ENCODE measurements around the gene GRIA4. TPM values are rescaled to one million over a fixed set of nuclear protein-coding genes. Genes with fewer than 3 reads are reported as not detected.

The GRIA4 gene
- total RNA-seq, 2 donors from 2014 or later = 1.2 TPM; not detected in 1

- H3K4me3 ChIP-seq = no peak overlapping the region
- no peaks in the 10 kb centered on the region for H3K36me3 ChIP-seq
- H3K27me3 ChIP-seq (replicated peaks; ENCODE audit: insufficient read depth) = no peaks in the 10 kb centered on the region
- ATAC-seq (ENCODE audit: insufficient number of reproducible peaks, low FRiP score, low read depth) = no peak
- H3K9me3 ChIP-seq = no peaks in the 10 kb centered on the region
- no peak for TF ChIP-seq CTCF (IDR thresholded peaks at IDR 0.05)
- no peak overlapping the region for H3K27ac ChIP-seq
- DNase-seq (ENCODE audit: low spot score) = no peak
- no peaks in the 10 kb centered on the region for H3K4me1 ChIP-seq (ENCODE audit: control insufficient read depth in 1 of 2, low read depth in 2 of 2)
Measured at GRCh38 chr11:105789579-105790420, 179.9 kb downstream of the GRIA4 start.

- H3K9me3 ChIP-seq = no peaks in the 10 kb centered on the region
- H3K27me3 ChIP-seq (replicated peaks; ENCODE audit: insufficient read depth) = no peaks in the 10 kb centered on the region
- H3K4me1 ChIP-seq (ENCODE audit: control insufficient read depth in 1 of 2, low read depth in 2 of 2) = no peaks in the 10 kb centered on the region
- no peak for TF ChIP-seq CTCF (IDR thresholded peaks at IDR 0.05)
- no peak overlapping the region for H3K27ac ChIP-seq
- ATAC-seq (ENCODE audit: insufficient number of reproducible peaks, low FRiP score, low read depth) (no peak), DNase-seq (ENCODE audit: low spot score) (no peak)
- no peaks in the 10 kb centered on the region for H3K36me3 ChIP-seq
- no peak overlapping the region for H3K4me3 ChIP-seq
Measured at GRCh38 chr11:105790840-105791239, 181.0 kb downstream of the GRIA4 start.

- Histone ChIP-seq H3K4me1 (ENCODE audit: control insufficient read depth in 1 of 2, low read depth in 2 of 2) (no peaks in the 10 kb centered on the region), H3K27me3 (replicated peaks; ENCODE audit: insufficient read depth) (no peaks in the 10 kb centered on the region), H3K36me3 (no peaks in the 10 kb centered on the region), H3K27ac (no peak overlapping the region), H3K4me3 (no peak overlapping the region), H3K9me3 (no peaks in the 10 kb centered on the region)
- DNase-seq (ENCODE audit: low spot score) = no peak
- ATAC-seq (ENCODE audit: insufficient number of reproducible peaks, low FRiP score, low read depth) = no peak
- no peak for TF ChIP-seq CTCF (IDR thresholded peaks at IDR 0.05)
Measured at GRCh38 chr11:105793092-105793491, 183.2 kb downstream of the GRIA4 start.

DNA sequence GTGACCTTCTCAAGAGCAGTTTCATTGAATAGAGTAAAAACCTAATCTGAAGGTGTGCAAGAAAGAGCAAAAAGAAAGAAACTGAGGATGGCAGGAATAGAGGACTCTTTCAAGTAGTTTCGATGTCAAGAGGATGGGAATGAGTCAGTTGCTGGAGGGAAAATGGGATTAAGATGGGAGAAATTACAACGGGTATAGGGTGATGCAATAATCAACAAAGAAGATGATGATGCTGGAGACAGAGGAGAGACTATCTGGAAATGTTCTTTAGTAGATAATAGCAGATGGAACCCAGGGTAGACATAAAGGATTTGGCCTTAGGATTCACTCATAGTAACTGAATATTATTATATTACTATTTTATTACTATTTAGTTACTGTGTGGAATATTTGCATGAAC is 189.4 kb downstream of the GRIA4 start:
- H3K36me3 ChIP-seq = no peaks in the 10 kb centered on the region
- ATAC-seq (ENCODE audit: insufficient number of reproducible peaks, low FRiP score, low read depth) = no peak
- no peaks in the 10 kb centered on the region for H3K9me3 ChIP-seq
- no peaks in the 10 kb centered on the region for H3K4me1 ChIP-seq (ENCODE audit: control insufficient read depth in 1 of 2, low read depth in 2 of 2)
- H3K27ac ChIP-seq = no peak overlapping the region
- no peaks in the 10 kb centered on the region for H3K27me3 ChIP-seq (replicated peaks; ENCODE audit: insufficient read depth)
- no peak overlapping the region for H3K4me3 ChIP-seq
- no peak for DNase-seq (ENCODE audit: low spot score)
- TF ChIP-seq CTCF (IDR thresholded peaks at IDR 0.05) = no peak

GRCh38 chr11:105799728-105800462 is 190.0 kb downstream of the GRIA4 start:
- H3K9me3 ChIP-seq = no peaks in the 10 kb centered on the region
- no peak for ATAC-seq (ENCODE audit: insufficient number of reproducible peaks, low FRiP score, low read depth)
- no peak for DNase-seq (ENCODE audit: low spot score)
- H3K4me3 ChIP-seq = no peak overlapping the region
- H3K27me3 ChIP-seq (replicated peaks; ENCODE audit: insufficient read depth) = no peaks in the 10 kb centered on the region
- H3K4me1 ChIP-seq (ENCODE audit: control insufficient read depth in 1 of 2, low read depth in 2 of 2) = no peaks in the 10 kb centered on the region
- H3K27ac ChIP-seq = no peak overlapping the region
- H3K36me3 ChIP-seq = no peaks in the 10 kb centered on the region
- no peak for TF ChIP-seq CTCF (IDR thresholded peaks at IDR 0.05)
